Osteoblast (primary cell): Measurements from ENCODE around the gene MAPK1IP1L. TPM values are rescaled to one million over a fixed set of nuclear protein-coding genes. Genes with fewer than 3 reads are reported as not detected.
"Not testable (repeated sequence)": the region's sequence is repeated elsewhere in the genome, so short reads cannot be mapped to it uniquely, and the experiment has no call there.

ENCODE experiments used
- DNase-seq: peaks from one replicate; pipeline ENCODE4 v3.0.0; 2011; ENCODE audit warnings: low spot score, mixed read lengths; ENCODE audit not compliant: insufficient read length; ENCODE audit errors: missing footprints
- H2AFZ ChIP-seq: 2 replicates; pipeline ENCODE4 v1.6.0; 2011; ENCODE audit warnings: mild to moderate bottlenecking, low read length
- H3K27ac ChIP-seq: 2 replicates; pipeline ENCODE4 v1.5.1; 2011; ENCODE audit warnings: mild to moderate bottlenecking, low read depth, low read length, moderate library complexity
- H3K27me3 ChIP-seq: 2 replicates; pipeline ENCODE4 v1.6.0; 2012; ENCODE audit warnings: mild to moderate bottlenecking, control low read depth, inconsistent platforms, low read length, moderate library complexity; ENCODE audit not compliant: insufficient read depth
- H3K36me3 ChIP-seq: 2 replicates; pipeline ENCODE4 v1.5.1; 2011; ENCODE audit warnings: mild to moderate bottlenecking, low read length, control low read depth, moderate library complexity; ENCODE audit not compliant: insufficient read depth
- H3K4me1 ChIP-seq: 2 replicates; pipeline ENCODE4 v1.5.1; 2011; ENCODE audit warnings: mild to moderate bottlenecking, low read length, control low read depth, moderate library complexity; ENCODE audit not compliant: insufficient read depth
- H3K4me2 ChIP-seq: 2 replicates; pipeline ENCODE4 v1.6.0; 2011; ENCODE audit warnings: mild to moderate bottlenecking, low read length; ENCODE audit not compliant: insufficient read depth
- H3K4me3 ChIP-seq: fragments of 200-600 bp; sonication (generic); 3 replicates; pipeline ENCODE4 v1.5.1; 2012; ENCODE audit warnings: mild to moderate bottlenecking, low read length, inconsistent platforms; ENCODE audit not compliant: insufficient read depth
- H3K79me2 ChIP-seq: 2 replicates; pipeline ENCODE4 v1.6.0; 2012; ENCODE audit warnings: mild to moderate bottlenecking, low read length, control low read depth, inconsistent platforms; ENCODE audit not compliant: insufficient read depth
- H3K9me3 ChIP-seq: 2 replicates; pipeline ENCODE4 v1.5.1; 2011; ENCODE audit warnings: low read depth, low read length, control low read depth
- H4K20me1 ChIP-seq: 2 replicates; pipeline ENCODE4 v1.6.0; 2012; ENCODE audit warnings: mild to moderate bottlenecking, low read length, control low read depth; ENCODE audit not compliant: insufficient read depth
- total RNA-seq: library from RNA; depleted of rRNA; stranded (reverse); fragments of >200 nt; gene quantifications from 2 replicates; pipeline ENCODE4 v1.2.3, GENCODE V29; 2012
- TF ChIP-seq, protein P1 (sequence below): IDR thresholded peaks from 2 replicates; pipeline ENCODE4 v1.5.1; 2011; ENCODE audit warnings: mild to moderate bottlenecking, low read depth, low read length, moderate library complexity; ENCODE audit errors: extremely low read depth

Gene MAPK1IP1L
- total RNA-seq, 1 donor: 42.0 TPM

DNA sequence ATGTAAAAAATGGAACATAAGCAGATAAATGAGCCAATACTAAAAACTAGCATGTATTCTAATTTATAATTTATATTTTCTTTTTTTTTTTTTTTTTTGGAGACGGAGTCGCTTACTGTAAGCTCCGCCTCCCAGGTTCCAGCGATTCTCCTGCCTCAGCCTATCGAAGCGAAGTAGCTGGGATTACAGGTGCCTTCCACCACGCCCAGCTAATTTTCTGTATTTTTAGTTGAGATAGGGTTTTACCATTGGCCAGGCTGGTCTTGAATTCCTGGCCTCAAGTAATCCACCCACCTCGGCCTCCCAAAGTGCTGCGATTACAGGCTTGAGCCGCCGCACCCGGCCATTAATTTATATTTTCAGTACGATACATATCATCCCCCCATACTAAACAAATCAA lies 2.7 kb downstream of the MAPK1IP1L start:
- H3K4me3 ChIP-seq: no peak overlapping the region
- H3K4me1 ChIP-seq: peaks cover 22% of the 10 kb centered on the region
- no peak overlapping the region for H3K4me2 ChIP-seq
- H4K20me1 ChIP-seq: peaks cover 43% of the 10 kb centered on the region
- no peaks in the 10 kb centered on the region for H3K27me3 ChIP-seq
- TF ChIP-seq, protein P1, sequence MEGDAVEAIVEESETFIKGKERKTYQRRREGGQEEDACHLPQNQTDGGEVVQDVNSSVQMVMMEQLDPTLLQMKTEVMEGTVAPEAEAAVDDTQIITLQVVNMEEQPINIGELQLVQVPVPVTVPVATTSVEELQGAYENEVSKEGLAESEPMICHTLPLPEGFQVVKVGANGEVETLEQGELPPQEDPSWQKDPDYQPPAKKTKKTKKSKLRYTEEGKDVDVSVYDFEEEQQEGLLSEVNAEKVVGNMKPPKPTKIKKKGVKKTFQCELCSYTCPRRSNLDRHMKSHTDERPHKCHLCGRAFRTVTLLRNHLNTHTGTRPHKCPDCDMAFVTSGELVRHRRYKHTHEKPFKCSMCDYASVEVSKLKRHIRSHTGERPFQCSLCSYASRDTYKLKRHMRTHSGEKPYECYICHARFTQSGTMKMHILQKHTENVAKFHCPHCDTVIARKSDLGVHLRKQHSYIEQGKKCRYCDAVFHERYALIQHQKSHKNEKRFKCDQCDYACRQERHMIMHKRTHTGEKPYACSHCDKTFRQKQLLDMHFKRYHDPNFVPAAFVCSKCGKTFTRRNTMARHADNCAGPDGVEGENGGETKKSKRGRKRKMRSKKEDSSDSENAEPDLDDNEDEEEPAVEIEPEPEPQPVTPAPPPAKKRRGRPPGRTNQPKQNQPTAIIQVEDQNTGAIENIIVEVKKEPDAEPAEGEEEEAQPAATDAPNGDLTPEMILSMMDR: no peak
- no peak overlapping the region for H3K27ac ChIP-seq
- H3K36me3 ChIP-seq: peaks cover 26% of the 10 kb centered on the region
- H3K79me2 ChIP-seq: peaks cover 76% of the 10 kb centered on the region
- no peak overlapping the region for H2AFZ ChIP-seq
- no peak for DNase-seq
- no peaks in the 10 kb centered on the region for H3K9me3 ChIP-seq

DNA sequence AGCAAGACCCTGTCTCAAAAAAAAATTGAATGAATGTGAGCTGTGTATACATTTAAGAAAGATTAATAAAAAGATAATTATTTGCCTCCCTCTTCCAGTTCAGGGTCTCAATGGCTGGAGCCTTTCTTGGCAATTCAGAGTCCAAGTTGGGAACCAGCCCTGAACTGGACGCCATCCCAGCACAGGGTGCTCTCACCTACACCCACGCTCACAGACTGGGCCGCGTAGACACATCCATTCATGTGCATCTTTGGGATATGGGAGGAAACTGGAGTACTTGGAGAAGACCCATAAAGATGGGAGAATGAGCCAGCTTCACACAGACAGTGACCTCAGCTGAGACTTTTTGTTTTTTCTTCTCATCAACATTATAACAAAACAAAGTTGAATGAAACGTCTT lies 6.5 kb downstream of the MAPK1IP1L start:
- Histone ChIP-seq H3K4me3 (no peak overlapping the region), H3K4me2 (no peak overlapping the region), H3K27me3 (no peaks in the 10 kb centered on the region), H4K20me1 (peaks cover 74% of the 10 kb centered on the region), H3K9me3 (no peaks in the 10 kb centered on the region), H3K36me3 (peaks cover 48% of the 10 kb centered on the region), H3K27ac (no peak overlapping the region), H3K79me2 (peaks cover 100% of the 10 kb centered on the region), H3K4me1 (peaks cover 8% of the 10 kb centered on the region), H2AFZ (no peak overlapping the region)
- DNase-seq: no peak
- TF ChIP-seq, protein P1: no peak

DNA sequence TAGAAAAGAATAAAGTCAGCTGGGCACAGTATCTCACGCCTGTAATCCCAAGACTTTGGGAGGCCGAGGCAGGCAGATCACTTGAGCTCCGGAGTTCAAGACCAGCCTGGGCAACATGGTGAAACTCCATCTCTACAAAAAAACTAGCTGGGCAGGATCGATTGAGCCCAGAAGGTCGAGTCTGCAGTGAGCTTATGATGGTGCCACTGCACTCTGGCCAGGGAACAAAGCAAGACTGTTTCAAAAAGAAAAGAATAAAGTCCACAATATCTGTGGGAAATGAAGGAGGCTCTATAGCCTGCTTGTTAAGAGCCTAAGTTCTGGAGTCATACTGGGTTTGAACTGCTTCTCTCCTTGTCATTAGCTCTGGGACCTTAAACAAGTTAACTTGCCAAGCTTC lies 7.9 kb downstream of the MAPK1IP1L start:
- Histone ChIP-seq H3K27me3 (no peaks in the 10 kb centered on the region), H3K79me2 (peaks cover 94% of the 10 kb centered on the region), H3K4me3 (no peak overlapping the region), H2AFZ (no peak overlapping the region), H3K4me1 (no peaks in the 10 kb centered on the region), H3K27ac (no peak overlapping the region), H3K9me3 (no peaks in the 10 kb centered on the region), H3K36me3 (peaks cover 51% of the 10 kb centered on the region), H3K4me2 (no peak overlapping the region), H4K20me1 (peaks cover 67% of the 10 kb centered on the region)
- TF ChIP-seq, protein P1: no peak
- no peak for DNase-seq

DNA sequence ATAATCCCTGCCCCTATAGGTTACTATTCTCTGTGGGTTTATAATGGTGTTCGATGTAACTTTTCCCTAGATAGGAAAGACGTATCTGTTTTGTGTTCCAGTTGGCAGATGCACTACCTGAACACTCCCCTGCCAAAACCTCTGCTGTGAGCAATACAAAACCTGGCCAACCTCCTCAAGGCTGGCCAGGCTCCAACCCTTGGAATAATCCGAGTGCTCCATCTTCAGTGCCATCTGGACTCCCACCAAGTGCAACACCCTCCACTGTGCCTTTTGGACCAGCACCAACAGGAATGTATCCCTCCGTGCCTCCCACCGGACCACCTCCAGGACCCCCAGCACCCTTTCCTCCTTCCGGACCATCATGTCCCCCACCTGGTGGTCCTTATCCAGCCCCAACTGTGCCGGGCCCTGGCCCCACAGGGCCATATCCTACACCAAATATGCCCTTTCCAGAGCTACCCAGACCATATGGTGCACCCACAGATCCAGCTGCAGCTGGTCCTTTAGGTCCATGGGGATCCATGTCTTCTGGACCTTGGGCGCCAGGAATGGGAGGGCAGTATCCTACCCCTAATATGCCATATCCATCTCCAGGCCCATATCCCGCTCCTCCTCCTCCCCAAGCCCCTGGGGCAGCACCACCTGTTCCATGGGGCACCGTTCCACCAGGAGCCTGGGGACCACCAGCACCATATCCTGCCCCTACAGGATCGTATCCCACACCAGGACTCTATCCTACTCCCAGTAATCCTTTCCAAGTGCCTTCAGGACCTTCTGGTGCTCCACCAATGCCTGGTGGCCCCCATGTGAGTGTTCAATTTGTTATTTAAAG lies 11.3 kb downstream of the MAPK1IP1L start:
- Histone ChIP-seq H4K20me1 (peaks cover 47% of the 10 kb centered on the region), H3K9me3 (no peaks in the 10 kb centered on the region), H3K27me3 (no peaks in the 10 kb centered on the region), H3K4me3 (no peak overlapping the region), H3K27ac (no peak overlapping the region), H3K36me3 (peaks cover 59% of the 10 kb centered on the region), H2AFZ (no peak overlapping the region), H3K4me1 (no peaks in the 10 kb centered on the region), H3K4me2 (no peak overlapping the region), H3K79me2 (peaks cover 72% of the 10 kb centered on the region)
- TF ChIP-seq, protein P1: no peak
- no peak for DNase-seq

DNA sequence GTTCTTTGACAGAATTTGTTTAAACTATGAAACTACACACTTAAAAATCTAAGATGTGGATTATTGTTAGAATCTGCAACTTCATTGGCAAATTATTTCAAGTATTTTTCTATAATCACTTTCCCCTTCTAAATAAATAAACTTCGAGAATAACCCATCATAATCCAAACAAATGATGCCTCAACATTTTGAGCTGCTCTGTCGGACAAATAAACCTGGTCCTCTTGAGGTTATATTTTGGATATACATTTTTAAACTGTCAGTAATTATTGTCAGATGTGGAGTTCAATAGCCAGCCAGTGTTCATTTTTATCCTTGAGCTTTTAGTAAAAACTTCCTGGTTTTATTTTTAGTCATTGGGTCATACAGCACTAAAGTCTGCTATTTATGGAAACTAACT lies 13.4 kb downstream of the MAPK1IP1L start:
- not testable (repeated sequence) for H3K4me1 ChIP-seq, H3K27me3 ChIP-seq, H3K4me2 ChIP-seq, H3K9me3 ChIP-seq, H3K27ac ChIP-seq, DNase-seq, H3K4me3 ChIP-seq, H2AFZ ChIP-seq
- Histone ChIP-seq H3K36me3 (peaks cover 59% of the 10 kb centered on the region), H3K79me2 (peaks cover 51% of the 10 kb centered on the region), H4K20me1 (peaks cover 30% of the 10 kb centered on the region)
